PC-3 (cell line): Measurements from ENCODE around the gene YPEL1. TPM values are rescaled to one million over a fixed set of nuclear protein-coding genes. Genes with fewer than 3 reads are reported as not detected.

Source experiments
- ATAC-seq: fragments of 200-7000 bp; cut with Tn5 transposase; 2 replicates; pipeline ENCODE4 v1.9.1; 2020; ENCODE audit warnings: mild to moderate bottlenecking, moderate library complexity
- BruUV-seq: library from RNA; stranded (reverse); fragments of 400-500 nt; replicated peaks from 2 replicates; lab custom pipeline; 2021; lab: Mats Ljungman, UMichigan
- CTCF ChIA-PET: fragments of 300-600 bp; sonication (Branson Sonifier 250); formaldehyde crosslinking; loops from one replicate; lab custom pipeline; 2022; ENCODE audit warnings: antibody characterized with exemption; lab: Charles Lee
- POLR2A ChIA-PET: fragments of 300-600 bp; sonication (Branson Sonifier 250); formaldehyde crosslinking; loops from one replicate; lab custom pipeline; 2022; ENCODE audit warnings: antibody characterized with exemption; ENCODE audit not compliant: unreplicated experiment; lab: Charles Lee
- DNase-seq: peaks from one replicate; pipeline ENCODE4 v3.0.0-alpha.2; 2015
- H2AFZ ChIP-seq: fragments of 300-600 bp; sonication (generic); 2 replicates; pipeline ENCODE4 v1.6.0; 2016; ENCODE audit warnings: antibody characterized with exemption, low read length
- H3F3A ChIP-seq: fragments of 300-600 bp; sonication (generic); one replicate; pipeline ENCODE4 v1.6.0; 2017; ENCODE audit warnings: antibody characterized with exemption, low read length, control low read depth, mild to moderate bottlenecking; ENCODE audit not compliant: unreplicated experiment
- H3K27ac ChIP-seq: fragments of 300-600 bp; sonication (generic); 2 replicates; pipeline ENCODE4 v1.5.1; 2016; ENCODE audit warnings: mild to moderate bottlenecking, low read length
- H3K27me3 ChIP-seq: fragments of 300-600 bp; sonication (generic); 2 replicates; pipeline ENCODE4 v1.6.1; 2016; ENCODE audit warnings: low read length, mixed read lengths
- H3K36me3 ChIP-seq: fragments of 300-600 bp; sonication (generic); 2 replicates; pipeline ENCODE4 v1.6.1; 2016; ENCODE audit warnings: low read depth, mixed run types, low read length, mixed read lengths
- H3K4me1 ChIP-seq: fragments of 300-600 bp; sonication (generic); 2 replicates; pipeline ENCODE4 v1.5.1; 2016; ENCODE audit warnings: low read length; ENCODE audit not compliant: insufficient read depth
- H3K4me2 ChIP-seq: fragments of 300-600 bp; sonication (generic); 2 replicates; pipeline ENCODE4 v1.6.0; 2016; ENCODE audit warnings: low read length
- H3K4me3 ChIP-seq: fragments of 300-600 bp; sonication (generic); 2 replicates; pipeline ENCODE4 v1.5.1; 2016; ENCODE audit warnings: mild to moderate bottlenecking, low read length, mixed read lengths
- H3K79me2 ChIP-seq: fragments of 300-600 bp; sonication (generic); 2 replicates; pipeline ENCODE4 v1.6.1; 2017; ENCODE audit warnings: low read length, mixed read lengths
- H3K9ac ChIP-seq: fragments of 300-600 bp; sonication (generic); 2 replicates; pipeline ENCODE4 v1.6.0; 2016; ENCODE audit warnings: mild to moderate bottlenecking, low read length
- H3K9me2 ChIP-seq: fragments of 300-600 bp; sonication (generic); replicated peaks from 2 replicates; pipeline ENCODE4 v1.6.1; 2016; ENCODE audit warnings: mixed run types, low read length, mixed read lengths
- H3K9me3 ChIP-seq: fragments of 300-600 bp; sonication (generic); 2 replicates; pipeline ENCODE4 v1.6.1; 2016; ENCODE audit warnings: low read length, mixed read lengths
- H4K20me1 ChIP-seq: fragments of 300-600 bp; sonication (generic); 2 replicates; pipeline ENCODE4 v1.6.1; 2016; ENCODE audit warnings: low read length, mixed read lengths
- CTCF ChIP-seq: fragments of 300-600 bp; sonication (generic); conservative IDR thresholded peaks from 2 replicates; pipeline ENCODE4 v1.5.1; 2017; ENCODE audit warnings: antibody characterized with exemption, low read depth, mild to moderate bottlenecking, low read length
- EZH2 ChIP-seq: fragments of 300-600 bp; sonication (generic); IDR thresholded peaks from one replicate; pipeline ENCODE4 v1.6.1; 2017; ENCODE audit warnings: antibody characterized with exemption, mild to moderate bottlenecking, low read length; ENCODE audit not compliant: unreplicated experiment
- EZH2phosphoT487 ChIP-seq: fragments of 300-600 bp; sonication (generic); IDR thresholded peaks from 2 replicates; pipeline ENCODE4 v1.6.1; 2018; ENCODE audit warnings: mild to moderate bottlenecking, antibody characterized with exemption, low read length, borderline replicate concordance
- intact Hi-C: fragments of 100-400 bp; cut with micrococcal nuclease; formaldehyde crosslinking; loops from 2 replicates; pipeline ENCODE4 v1.9.0; 2023
- total RNA-seq: library from RNA; depleted of rRNA; stranded (reverse); fragments of >200 nt; gene quantifications from 2 replicates; pipeline ENCODE4 v1.2.3, GENCODE V29; 2014

Gene YPEL1
- total RNA-seq, 1 experiment from 2014 or later: 3.2 TPM

DNA sequence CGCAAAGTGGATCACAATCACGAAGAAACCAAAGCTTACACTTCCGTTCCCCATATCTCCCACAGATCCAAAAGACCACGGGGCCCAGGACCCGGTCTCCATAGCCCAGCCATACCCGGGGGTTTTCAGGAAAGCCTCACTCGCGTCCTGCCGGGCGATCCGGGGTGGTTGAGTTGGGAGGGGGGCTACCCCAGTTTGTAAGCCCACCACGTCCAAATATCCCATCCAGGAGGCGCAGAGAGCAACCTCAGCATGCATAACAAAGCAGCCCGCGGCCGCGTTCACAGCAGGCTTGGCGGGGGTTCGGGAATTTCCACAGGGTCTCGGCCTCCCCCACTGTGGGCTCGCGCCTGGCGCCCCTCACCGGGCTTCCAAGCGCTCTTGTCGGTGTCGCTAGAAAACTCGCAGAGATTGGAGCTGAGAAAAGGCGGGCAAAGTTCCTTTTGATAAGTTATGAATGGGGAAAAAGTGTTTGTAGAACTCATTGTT is 84.0 kb downstream of the YPEL1 start:
- H3K4me2 ChIP-seq: peak overlapping the region; percentile 96
- intact Hi-C loops: no loop called here
- ATAC-seq (peak; percentile 17), DNase-seq (peak; percentile 9)
- H3K9me3 ChIP-seq: no peaks in the 10 kb centered on the region
- no peaks in the 10 kb centered on the region for H3K9me2 ChIP-seq
- no peaks in the 10 kb centered on the region for H4K20me1 ChIP-seq
- peak overlapping the region; percentile 83 for H3K4me3 ChIP-seq
- H3K36me3 ChIP-seq: no peaks in the 10 kb centered on the region
- no peaks in the 10 kb centered on the region for H3F3A ChIP-seq
- BruUV-seq: no TSS peak
- peaks cover 13% of the 10 kb centered on the region for H3K79me2 ChIP-seq
- H3K4me1 ChIP-seq: no peaks in the 10 kb centered on the region
- H2AFZ ChIP-seq: peak overlapping the region; percentile 98
- H3K9ac ChIP-seq: peak overlapping the region; percentile 81
- CTCF ChIA-PET: interaction anchor here (0.7 kb wide), 1 partner anchor 868 kb away, joined by 3 read pairs; no protein-coding TSS in a partner anchor
- H3K27ac ChIP-seq: peak overlapping the region; percentile 23; the same call in 1 of the 2 replicates
- no peak for TF ChIP-seq EZH2
- TF ChIP-seq EZH2phosphoT487: no peak
- TF ChIP-seq CTCF: no peak
- no peaks in the 10 kb centered on the region for H3K27me3 ChIP-seq
- POLR2A ChIA-PET: no interaction called here

- Histone ChIP-seq H3F3A (no peaks in the 10 kb centered on the region), H3K9me3 (no peaks in the 10 kb centered on the region), H2AFZ (peak overlapping the region; percentile 98), H3K27me3 (no peaks in the 10 kb centered on the region), H3K4me2 (peak overlapping the region; percentile 96), H3K36me3 (no peaks in the 10 kb centered on the region), H4K20me1 (no peaks in the 10 kb centered on the region), H3K9ac (peak overlapping the region; percentile 81), H3K27ac (no peak overlapping the region), H3K9me2 (no peaks in the 10 kb centered on the region), H3K4me1 (no peaks in the 10 kb centered on the region), H3K4me3 (peak overlapping the region; percentile 83), H3K79me2 (peaks cover 13% of the 10 kb centered on the region)
- ChIA-PET CTCF (no interaction called here), POLR2A (no interaction called here)
- DNase-seq (no peak), ATAC-seq (peak; percentile 14; the same call in 1 of the 2 replicates)
- TF ChIP-seq EZH2 (no peak), EZH2phosphoT487 (no peak), CTCF (no peak)
- TSS peak; percentile 0 for BruUV-seq
- intact Hi-C loops: no loop called here
Observed at GRCh38 chr22:21650823-21651520, 84.6 kb downstream of the YPEL1 start.

DNA sequence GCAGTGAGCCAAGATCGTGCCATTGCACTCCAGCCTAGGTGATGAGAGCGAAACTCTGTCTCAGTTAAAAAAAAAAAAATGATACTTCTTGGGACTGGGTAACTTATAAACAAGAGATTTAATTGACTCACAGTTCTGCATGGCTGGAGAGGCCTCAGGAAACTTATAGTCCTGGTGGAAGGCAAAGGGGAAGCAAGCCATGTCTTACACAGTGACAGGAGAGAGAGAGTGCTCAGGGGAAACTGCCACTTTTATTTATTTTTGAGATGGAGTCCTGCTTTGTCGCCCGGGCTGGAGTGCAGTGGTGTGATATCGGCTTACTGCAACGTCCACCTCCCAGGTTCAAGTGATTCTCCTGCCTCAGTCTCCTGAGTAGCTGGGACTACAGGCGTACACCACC is 85.3 kb downstream of the YPEL1 start:
- H3K9me2 ChIP-seq: no peaks in the 10 kb centered on the region
- H3K27me3 ChIP-seq: no peaks in the 10 kb centered on the region
- H4K20me1 ChIP-seq: no peaks in the 10 kb centered on the region
- no peak overlapping the region for H3K4me2 ChIP-seq
- ChIA-PET CTCF (no interaction called here), POLR2A (no interaction called here)
- DNase-seq: no peak
- no peak overlapping the region for H3K4me3 ChIP-seq
- H3K27ac ChIP-seq: no peak overlapping the region
- intact Hi-C loops: no loop called here
- no peaks in the 10 kb centered on the region for H3K4me1 ChIP-seq
- no peaks in the 10 kb centered on the region for H3F3A ChIP-seq
- no peak overlapping the region for H2AFZ ChIP-seq
- no peak for ATAC-seq
- no peak for TF ChIP-seq EZH2phosphoT487
- TF ChIP-seq EZH2: no peak
- no peak for TF ChIP-seq CTCF
- no peak overlapping the region for H3K9ac ChIP-seq
- H3K36me3 ChIP-seq: no peaks in the 10 kb centered on the region
- no TSS peak for BruUV-seq
- H3K79me2 ChIP-seq: peaks cover 13% of the 10 kb centered on the region
- H3K9me3 ChIP-seq: no peaks in the 10 kb centered on the region
